ENCODE data around the gene CRYL1. TPM values are rescaled to one million over a fixed set of nuclear protein-coding genes. Genes with fewer than 3 reads are reported as not detected.

The CRYL1 gene
- total RNA-seq, 1 experiment from 2014 or later = 13.4 TPM

- Histone ChIP-seq H3K27ac (ENCODE audit: low read length) (no peak overlapping the region), H3K4me1 (ENCODE audit: control insufficient read depth, insufficient read depth, low read length) (peaks cover 7% of the 10 kb centered on the region), H3K27me3 (ENCODE audit: control insufficient read depth, insufficient read depth, low read length) (no peaks in the 10 kb centered on the region), H3K36me3 (ENCODE audit: control insufficient read depth, insufficient read depth, low read length) (no peaks in the 10 kb centered on the region), H3K9me3 (ENCODE audit: control insufficient read depth, insufficient read depth, low read depth, low read length) (no peaks in the 10 kb centered on the region; the same call in 1 of the 2 replicates), H3K4me3 (ENCODE audit: low read depth in 2 of 2, low read length in 2 of 2) (no peak overlapping the region)
- DNase-seq (ENCODE audit: low read depth, low spot score) = no peak
- BruUV-seq (replicated peaks) = no TSS peak
- ChIA-PET CTCF (no interaction called here), POLR2A (no interaction called here)
- intact Hi-C loops (cut with micrococcal nuclease; ENCODE audit: unreplicated experiment) = loop anchor here (10.0 kb wide), 1 partner anchor 49 kb away; no protein-coding TSS in a partner anchor
- TF ChIP-seq REST (IDR thresholded peaks at IDR 0.05; ENCODE audit: insufficient read depth in 1 of 2, low read depth in 2 of 2, low read length in 1 of 2) = no peak
- TF ChIP-seq SIN3A (IDR thresholded peaks at IDR 0.05; ENCODE audit: borderline replicate concordance, insufficient read depth, low read depth, low read length) = no peak
- TF ChIP-seq TCF7L2 (IDR thresholded peaks at IDR 0.05; ENCODE audit: low read depth, low read length) = no peak
- no peak for TF ChIP-seq POLR2AphosphoS5 (IDR thresholded peaks at IDR 0.05; ENCODE audit: low read depth, low read length)
- no peak for TF ChIP-seq CTCF (IDR thresholded peaks at IDR 0.05)
- no peak for ATAC-seq
- in situ Hi-C loops (cut with HindIII; ENCODE audit: low pct_unique_long_range_greater_than_20kb, low sequenced_read_pairs) = no loop called here
Observed at GRCh38 chr13:20415694-20416107, 110.0 kb downstream of the CRYL1 start.

GRCh38 chr13:20415306-20415679, 110.4 kb downstream of the CRYL1 start:
- Histone ChIP-seq H3K4me1 (ENCODE audit: control insufficient read depth, insufficient read depth, low read length) (peaks cover 5% of the 10 kb centered on the region), H3K27ac (ENCODE audit: low read length) (no peak overlapping the region), H3K27me3 (ENCODE audit: control insufficient read depth, insufficient read depth, low read length) (no peaks in the 10 kb centered on the region), H3K9me3 (ENCODE audit: control insufficient read depth, insufficient read depth, low read depth, low read length) (no peaks in the 10 kb centered on the region; the same call in 1 of the 2 replicates), H3K36me3 (ENCODE audit: control insufficient read depth, insufficient read depth, low read length) (no peaks in the 10 kb centered on the region), H3K4me3 (ENCODE audit: low read depth in 2 of 2, low read length in 2 of 2) (no peak overlapping the region)
- in situ Hi-C loops (cut with HindIII; ENCODE audit: low pct_unique_long_range_greater_than_20kb, low sequenced_read_pairs) (no loop called here), intact Hi-C loops (cut with micrococcal nuclease; ENCODE audit: unreplicated experiment) (loop anchor here (10.0 kb wide), 1 partner anchor 50 kb away; no protein-coding TSS in a partner anchor)
- no peak for ATAC-seq
- CTCF ChIA-PET = no interaction called here
- TF ChIP-seq CTCF (IDR thresholded peaks at IDR 0.05) (no peak), SIN3A (IDR thresholded peaks at IDR 0.05; ENCODE audit: borderline replicate concordance, insufficient read depth, low read depth, low read length) (no peak), TCF7L2 (IDR thresholded peaks at IDR 0.05; ENCODE audit: low read depth, low read length) (no peak), POLR2AphosphoS5 (IDR thresholded peaks at IDR 0.05; ENCODE audit: low read depth, low read length) (no peak), REST (IDR thresholded peaks at IDR 0.05; ENCODE audit: insufficient read depth in 1 of 2, low read depth in 2 of 2, low read length in 1 of 2) (no peak)
- DNase-seq (ENCODE audit: low read depth, low spot score) = no peak
- BruUV-seq (replicated peaks) = no TSS peak
- POLR2A ChIA-PET = no interaction called here

Measured in Panc1 (cell line).